Fibroblast of villous mesenchyme (primary cell): ENCODE results near the gene TMEM200A. TPM values are rescaled to one million over a fixed set of nuclear protein-coding genes. Genes with fewer than 3 reads are reported as not detected.

Experiments used
- DNase-seq: peaks from one replicate; pipeline ENCODE4 v3.0.0-alpha.2; 2010; ENCODE audit warnings: low read depth
- H3K4me3 ChIP-seq: 2 replicates; pipeline ENCODE4 v1.5.1; 2011; ENCODE audit warnings: low read depth, mild to moderate bottlenecking, low read length
- total RNA-seq: library from RNA; depleted of rRNA; stranded (reverse); fragments of >200 nt; gene quantifications from 2 replicates; pipeline ENCODE4 v1.2.3, GENCODE V29; 2012
- TF ChIP-seq, protein P1 (sequence below): IDR thresholded peaks from 2 replicates; pipeline ENCODE4 v1.5.1; 2012; ENCODE audit warnings: low read depth, mild to moderate bottlenecking, low read length; ENCODE audit not compliant: insufficient read depth

The TMEM200A gene
- total RNA-seq, 1 donor, result 43.6 TPM

- TF ChIP-seq, protein P1, sequence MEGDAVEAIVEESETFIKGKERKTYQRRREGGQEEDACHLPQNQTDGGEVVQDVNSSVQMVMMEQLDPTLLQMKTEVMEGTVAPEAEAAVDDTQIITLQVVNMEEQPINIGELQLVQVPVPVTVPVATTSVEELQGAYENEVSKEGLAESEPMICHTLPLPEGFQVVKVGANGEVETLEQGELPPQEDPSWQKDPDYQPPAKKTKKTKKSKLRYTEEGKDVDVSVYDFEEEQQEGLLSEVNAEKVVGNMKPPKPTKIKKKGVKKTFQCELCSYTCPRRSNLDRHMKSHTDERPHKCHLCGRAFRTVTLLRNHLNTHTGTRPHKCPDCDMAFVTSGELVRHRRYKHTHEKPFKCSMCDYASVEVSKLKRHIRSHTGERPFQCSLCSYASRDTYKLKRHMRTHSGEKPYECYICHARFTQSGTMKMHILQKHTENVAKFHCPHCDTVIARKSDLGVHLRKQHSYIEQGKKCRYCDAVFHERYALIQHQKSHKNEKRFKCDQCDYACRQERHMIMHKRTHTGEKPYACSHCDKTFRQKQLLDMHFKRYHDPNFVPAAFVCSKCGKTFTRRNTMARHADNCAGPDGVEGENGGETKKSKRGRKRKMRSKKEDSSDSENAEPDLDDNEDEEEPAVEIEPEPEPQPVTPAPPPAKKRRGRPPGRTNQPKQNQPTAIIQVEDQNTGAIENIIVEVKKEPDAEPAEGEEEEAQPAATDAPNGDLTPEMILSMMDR, result no peak
- H3K4me3 ChIP-seq, result no peak overlapping the region
- DNase-seq, result no peak
These were observed 8.2 kb downstream of the TMEM200A start for GRCh38 chr6:130373992-130374391.

GRCh38 chr6:130376936-130377335 lies 11.1 kb downstream of the TMEM200A start:
- TF ChIP-seq, protein P1, result no peak
- peak; percentile 67 for DNase-seq
- H3K4me3 ChIP-seq, result no peak overlapping the region

DNA sequence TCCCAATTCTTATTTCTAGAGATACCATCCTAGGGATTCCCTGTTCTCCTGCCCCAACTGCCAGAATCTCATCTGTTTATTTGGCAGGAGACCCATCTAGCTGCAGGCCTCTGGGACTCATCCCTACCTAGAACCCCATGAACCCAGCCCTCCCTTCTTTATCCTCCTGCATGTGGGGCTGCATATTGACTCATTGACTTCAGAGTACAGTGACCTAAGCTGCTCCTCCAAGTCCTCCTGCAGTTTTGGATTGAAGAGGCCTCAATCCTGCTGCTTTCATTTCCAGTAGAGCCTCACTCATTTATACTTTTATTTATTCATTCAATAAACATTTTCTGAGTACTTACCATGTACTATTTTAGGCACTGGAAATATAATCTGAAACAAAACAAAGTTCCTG lies 11.6 kb downstream of the TMEM200A start:
- TF ChIP-seq, protein P1, result no peak
- no peak overlapping the region for H3K4me3 ChIP-seq
- DNase-seq, result peak; percentile 19

DNA sequence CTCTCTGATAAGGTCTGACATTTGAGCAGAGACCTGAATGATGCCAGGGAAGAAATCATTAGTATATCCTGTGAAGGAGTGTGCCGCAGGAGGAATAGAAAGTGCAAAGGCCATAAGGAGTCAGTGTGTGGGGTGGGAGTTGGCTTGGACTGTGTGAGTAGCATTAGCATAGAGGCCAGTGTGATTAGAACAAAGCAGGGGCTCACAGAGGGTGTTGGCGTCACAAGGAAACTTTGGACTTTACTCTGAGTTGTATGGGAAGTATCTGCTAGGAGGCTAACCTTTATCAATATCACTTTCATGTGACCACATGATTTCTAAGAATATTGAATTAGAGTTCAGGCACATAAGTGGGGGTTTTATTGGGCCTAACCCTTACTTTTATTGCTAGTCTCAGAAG lies 12.1 kb downstream of the TMEM200A start:
- TF ChIP-seq, protein P1, result no peak
- DNase-seq, result no peak
- H3K4me3 ChIP-seq, result no peak overlapping the region

- no peak for DNase-seq
- TF ChIP-seq, protein P1, result no peak
- no peak overlapping the region for H3K4me3 ChIP-seq
These were observed 13.4 kb downstream of the TMEM200A start for GRCh38 chr6:130379223-130379622.

DNA sequence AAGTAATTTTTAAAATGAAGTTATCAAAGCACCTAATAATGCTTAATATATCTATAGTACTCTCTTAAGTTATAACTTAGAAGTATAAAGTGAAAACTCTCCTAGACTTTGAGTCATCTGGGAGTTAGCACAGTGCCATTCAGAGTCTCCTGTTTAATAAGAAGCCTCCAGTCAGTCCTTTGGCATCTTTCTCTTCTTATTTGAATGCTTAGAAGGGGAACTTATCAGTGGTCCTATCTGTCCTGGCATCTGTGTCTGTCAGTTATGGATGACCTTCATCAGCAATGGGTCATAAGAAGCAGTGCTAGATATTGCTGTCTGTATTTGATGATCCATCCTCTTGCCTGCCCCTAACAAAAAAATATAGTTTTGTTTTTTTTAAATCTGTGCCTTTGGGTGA lies 15.2 kb downstream of the TMEM200A start:
- no peak overlapping the region for H3K4me3 ChIP-seq
- TF ChIP-seq, protein P1, result no peak
- DNase-seq, result no peak
